ENCODE measurements around the gene CLIP4.

DNA sequence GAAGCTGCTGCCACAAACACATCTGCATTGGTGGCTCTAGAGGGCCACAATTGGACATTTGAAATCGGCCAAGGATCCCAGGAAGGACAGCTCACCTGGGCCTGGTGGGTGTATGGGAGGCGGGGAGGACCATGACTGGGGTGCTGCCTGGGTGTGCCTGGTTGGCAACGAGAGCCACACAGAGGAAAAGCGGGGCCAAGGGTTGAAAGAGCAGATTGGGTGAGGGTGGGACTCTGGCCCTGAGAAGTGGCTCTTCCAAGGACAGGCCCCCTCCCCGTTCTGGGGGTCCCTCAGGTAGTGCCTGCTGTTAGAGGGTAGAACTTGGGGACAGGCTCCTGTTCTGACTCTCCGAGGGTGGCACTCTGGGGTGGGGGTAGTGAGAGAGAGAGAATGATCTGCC, 102.9 kb downstream of the CLIP4 start:
- TF ChIP-seq, protein P1, sequence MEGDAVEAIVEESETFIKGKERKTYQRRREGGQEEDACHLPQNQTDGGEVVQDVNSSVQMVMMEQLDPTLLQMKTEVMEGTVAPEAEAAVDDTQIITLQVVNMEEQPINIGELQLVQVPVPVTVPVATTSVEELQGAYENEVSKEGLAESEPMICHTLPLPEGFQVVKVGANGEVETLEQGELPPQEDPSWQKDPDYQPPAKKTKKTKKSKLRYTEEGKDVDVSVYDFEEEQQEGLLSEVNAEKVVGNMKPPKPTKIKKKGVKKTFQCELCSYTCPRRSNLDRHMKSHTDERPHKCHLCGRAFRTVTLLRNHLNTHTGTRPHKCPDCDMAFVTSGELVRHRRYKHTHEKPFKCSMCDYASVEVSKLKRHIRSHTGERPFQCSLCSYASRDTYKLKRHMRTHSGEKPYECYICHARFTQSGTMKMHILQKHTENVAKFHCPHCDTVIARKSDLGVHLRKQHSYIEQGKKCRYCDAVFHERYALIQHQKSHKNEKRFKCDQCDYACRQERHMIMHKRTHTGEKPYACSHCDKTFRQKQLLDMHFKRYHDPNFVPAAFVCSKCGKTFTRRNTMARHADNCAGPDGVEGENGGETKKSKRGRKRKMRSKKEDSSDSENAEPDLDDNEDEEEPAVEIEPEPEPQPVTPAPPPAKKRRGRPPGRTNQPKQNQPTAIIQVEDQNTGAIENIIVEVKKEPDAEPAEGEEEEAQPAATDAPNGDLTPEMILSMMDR (conservative IDR thresholded peaks at IDR 0.05 in 1 of 2, IDR thresholded peaks at IDR 0.05 in 1 of 2; ENCODE audit: extremely low read depth in 1 of 2, insufficient read depth in 1 of 2, low read depth in 1 of 2, low read length in 2 of 2) = no peak
- TF ChIP-seq EZH2 (IDR thresholded peaks at IDR 0.05; ENCODE audit: borderline replicate concordance, low read length) = no peak
